ENCODE results near the gene ASB3.

The ASB3 gene

DNA sequence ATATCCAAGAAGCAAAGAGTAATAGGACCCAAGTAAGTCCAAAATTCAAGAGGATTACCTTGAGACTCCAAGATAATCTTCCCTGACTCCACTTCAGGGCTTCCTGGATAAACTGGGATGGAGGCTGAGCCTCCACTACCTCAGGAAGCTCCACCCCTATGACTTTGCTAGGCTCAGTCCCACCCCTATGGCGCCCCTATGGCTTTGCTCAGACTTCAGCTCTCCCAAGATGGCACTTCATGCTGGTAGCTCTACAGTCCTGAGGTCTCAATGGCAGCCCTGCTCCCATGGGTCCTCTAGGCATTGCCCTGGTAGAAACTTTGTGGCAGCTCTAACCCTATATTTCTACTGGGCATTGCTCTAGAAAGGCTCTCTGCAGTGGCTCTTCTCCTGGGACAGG, 89.1 kb downstream of the ASB3 start:
- DNase-seq (ENCODE audit: low read depth) = no peak
- no peak overlapping the region for H3K4me3 ChIP-seq (ENCODE audit: low read depth, low read length)
- no peak for TF ChIP-seq POLR2A (IDR thresholded peaks at IDR 0.05; ENCODE audit: extremely low read depth, insufficient read length)

DNA sequence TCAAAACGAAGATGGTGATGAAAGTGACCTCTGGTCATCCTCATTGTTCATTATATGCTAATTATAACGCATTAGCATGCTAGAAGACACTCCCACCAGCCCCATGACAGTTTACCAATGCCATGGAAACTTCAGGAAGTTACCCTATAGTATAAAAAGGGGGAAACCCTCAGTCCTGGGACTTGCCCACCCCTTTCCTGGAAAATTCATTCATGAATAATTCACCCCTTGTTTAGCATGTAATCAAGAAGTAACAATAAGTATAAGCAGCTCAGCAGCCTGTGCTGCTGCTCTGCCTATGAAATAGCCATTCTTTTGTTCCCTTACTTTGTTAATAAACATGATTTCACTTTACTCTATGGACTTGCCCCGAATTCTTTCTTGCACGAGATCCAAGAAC, 89.7 kb downstream of the ASB3 start:
- no peak for DNase-seq (ENCODE audit: low read depth)
- H3K4me3 ChIP-seq (ENCODE audit: low read depth, low read length) = no peak overlapping the region
- no peak for TF ChIP-seq MAX (IDR thresholded peaks at IDR 0.05; ENCODE audit: low read depth, low read length)

- no peak for DNase-seq (ENCODE audit: low read depth)
- no peak for TF ChIP-seq MYC (IDR thresholded peaks at IDR 0.05; ENCODE audit: low read depth, low read length)
- no peak for TF ChIP-seq CTCF (IDR thresholded peaks at IDR 0.05; ENCODE audit: low read depth, low read length)
- no peak for TF ChIP-seq MAX (IDR thresholded peaks at IDR 0.05; ENCODE audit: low read depth, low read length)
- no peak for TF ChIP-seq POLR2A (IDR thresholded peaks at IDR 0.05; ENCODE audit: extremely low read depth, insufficient read length)
- no peak overlapping the region for H3K4me3 ChIP-seq (ENCODE audit: low read depth, low read length)
Observed at GRCh38 chr2:53695575-53695974, 91.2 kb downstream of the ASB3 start.

- no peak overlapping the region for H3K4me3 ChIP-seq (ENCODE audit: low read depth, low read length)
- DNase-seq (ENCODE audit: low read depth) = no peak
Observed at GRCh38 chr2:53694096-53694771, 92.5 kb downstream of the ASB3 start.

GRCh38 chr2:53690876-53691275, 95.9 kb downstream of the ASB3 start:
- H3K4me3 ChIP-seq (ENCODE audit: low read depth, low read length) = no peak overlapping the region
- TF ChIP-seq POLR2A (IDR thresholded peaks at IDR 0.05; ENCODE audit: extremely low read depth, insufficient read length) (no peak), MYC (IDR thresholded peaks at IDR 0.05; ENCODE audit: low read depth, low read length) (no peak), CTCF (IDR thresholded peaks at IDR 0.05; ENCODE audit: low read depth, low read length) (no peak), MAX (IDR thresholded peaks at IDR 0.05; ENCODE audit: low read depth, low read length) (no peak)
- DNase-seq (ENCODE audit: low read depth) = no peak

More at GRCh38 chr2:53694096-53694771, 92.5 kb downstream of the ASB3 start:
- TF ChIP-seq POLR2A (IDR thresholded peaks at IDR 0.05; ENCODE audit: extremely low read depth, insufficient read length) (no peak), MAX (IDR thresholded peaks at IDR 0.05; ENCODE audit: low read depth, low read length) (no peak), MYC (IDR thresholded peaks at IDR 0.05; ENCODE audit: low read depth, low read length) (no peak), CTCF (IDR thresholded peaks at IDR 0.05; ENCODE audit: low read depth, low read length) (no peak)

GRCh38 chr2:53672881-53673522, 113.8 kb downstream of the ASB3 start:
- H3K4me3 ChIP-seq (ENCODE audit: low read depth, low read length) = no peak overlapping the region
- DNase-seq (ENCODE audit: low read depth) = no peak
- TF ChIP-seq MYC (IDR thresholded peaks at IDR 0.05; ENCODE audit: low read depth, low read length) = no peak
- no peak for TF ChIP-seq MAX (IDR thresholded peaks at IDR 0.05; ENCODE audit: low read depth, low read length)
- TF ChIP-seq POLR2A (IDR thresholded peaks at IDR 0.05; ENCODE audit: extremely low read depth, insufficient read length) = no peak
- TF ChIP-seq CTCF (IDR thresholded peaks at IDR 0.05; ENCODE audit: low read depth, low read length) = no peak

Data from NB4 (cell line).